Ectodermal cell (in vitro differentiated cells): ENCODE results near the gene FBXL13.

ENCODE experiments used
- H3K27ac ChIP-seq: 2 replicates; pipeline ENCODE4 v1.7.0; 2013; ENCODE audit warnings: mild to moderate bottlenecking, low read depth, low read length; ENCODE audit not compliant: insufficient read depth, poor library complexity, severe bottlenecking
- H3K27me3 ChIP-seq: 2 replicates; pipeline ENCODE4 v1.7.0; 2013; ENCODE audit warnings: mild to moderate bottlenecking, low read length; ENCODE audit not compliant: insufficient read depth, control insufficient read depth, poor library complexity, severe bottlenecking
- H3K36me3 ChIP-seq: one replicate; pipeline ENCODE4 v1.7.0; 2013; ENCODE audit warnings: low read length; ENCODE audit not compliant: control insufficient read depth, insufficient read depth
- H3K4me1 ChIP-seq: one replicate; pipeline ENCODE4 v1.7.0; 2013; ENCODE audit warnings: low read length; ENCODE audit not compliant: control insufficient read depth, insufficient read depth
- H3K4me3 ChIP-seq: 2 replicates; pipeline ENCODE4 v1.7.0; 2013; ENCODE audit warnings: low read depth, low read length, control low read depth; ENCODE audit not compliant: insufficient read depth
- H3K9me3 ChIP-seq: 2 replicates; pipeline ENCODE4 v1.7.0; 2013; ENCODE audit warnings: mild to moderate bottlenecking, low read length, moderate library complexity; ENCODE audit not compliant: control insufficient read depth
- WGBS, 2 experiments: methylation state at CpG; one replicate each; pipeline ENCODE4 v1.1.7; 2013; ENCODE audit warnings: missing lambda C conversion rate in 2 of 2; 5-methylcytosine and 5-hydroxymethylcytosine counted together

FBXL13 gene

GRCh38 chr7:102927312-102927933, 147.2 kb downstream of the FBXL13 start:
- H3K4me3 ChIP-seq = no peak overlapping the region
- 43 to 57% methylated on average over 2 of the region's 2 CpGs for WGBS, 2 experiments
- no peaks in the 10 kb centered on the region for H3K36me3 ChIP-seq
- H3K4me1 ChIP-seq = peaks cover 19% of the 10 kb centered on the region
- H3K9me3 ChIP-seq = no peaks in the 10 kb centered on the region
- no peak overlapping the region for H3K27ac ChIP-seq
- H3K27me3 ChIP-seq = no peaks in the 10 kb centered on the region

GRCh38 chr7:102926783-102927140, 147.8 kb downstream of the FBXL13 start:
- H3K9me3 ChIP-seq = no peaks in the 10 kb centered on the region
- no peak overlapping the region for H3K27ac ChIP-seq
- H3K27me3 ChIP-seq = no peaks in the 10 kb centered on the region
- no peaks in the 10 kb centered on the region for H3K36me3 ChIP-seq
- peaks cover 19% of the 10 kb centered on the region for H3K4me1 ChIP-seq
- no peak overlapping the region for H3K4me3 ChIP-seq

- H3K9me3 ChIP-seq = no peaks in the 10 kb centered on the region
- H3K4me3 ChIP-seq = no peak overlapping the region
- no peak overlapping the region for H3K27ac ChIP-seq
- no peaks in the 10 kb centered on the region for H3K27me3 ChIP-seq
- no peaks in the 10 kb centered on the region for H3K36me3 ChIP-seq
- H3K4me1 ChIP-seq = peaks cover 19% of the 10 kb centered on the region
- 66 to 85% methylated on average over 5 of the region's 5 CpGs for WGBS, 2 experiments
Observed at GRCh38 chr7:102925976-102926782, 148.4 kb downstream of the FBXL13 start.

- Histone ChIP-seq H3K36me3 (no peaks in the 10 kb centered on the region), H3K27ac (no peak overlapping the region), H3K27me3 (no peaks in the 10 kb centered on the region), H3K4me3 (no peak overlapping the region), H3K9me3 (no peaks in the 10 kb centered on the region), H3K4me1 (no peaks in the 10 kb centered on the region)
- WGBS, 2 experiments = 81 to 93% methylated on average over 1 of the region's 1 CpG
Observed at GRCh38 chr7:102918845-102919244, 155.8 kb downstream of the FBXL13 start.

GRCh38 chr7:102917436-102918353, 156.9 kb downstream of the FBXL13 start:
- Histone ChIP-seq H3K27me3 (no peaks in the 10 kb centered on the region), H3K27ac (no peak overlapping the region), H3K9me3 (no peaks in the 10 kb centered on the region), H3K4me1 (no peaks in the 10 kb centered on the region), H3K4me3 (no peak overlapping the region), H3K36me3 (no peaks in the 10 kb centered on the region)
- 83 to 89% methylated on average over 4 of the region's 5 CpGs for WGBS, 2 experiments

GRCh38 chr7:102916881-102917280, 157.7 kb downstream of the FBXL13 start:
- Histone ChIP-seq H3K9me3 (no peaks in the 10 kb centered on the region), H3K4me1 (no peaks in the 10 kb centered on the region), H3K27ac (no peak overlapping the region), H3K4me3 (no peak overlapping the region), H3K27me3 (no peaks in the 10 kb centered on the region), H3K36me3 (no peaks in the 10 kb centered on the region)

- Histone ChIP-seq H3K36me3 (no peaks in the 10 kb centered on the region), H3K27me3 (no peaks in the 10 kb centered on the region), H3K9me3 (no peaks in the 10 kb centered on the region), H3K4me3 (no peak overlapping the region), H3K27ac (no peak overlapping the region), H3K4me1 (no peaks in the 10 kb centered on the region)
- 91 to 96% methylated on average over 3 of the region's 3 CpGs for WGBS, 2 experiments
Observed at GRCh38 chr7:102916426-102916825, 158.2 kb downstream of the FBXL13 start.

- Histone ChIP-seq H3K27ac (no peak overlapping the region), H3K36me3 (no peaks in the 10 kb centered on the region), H3K4me1 (no peaks in the 10 kb centered on the region), H3K4me3 (no peak overlapping the region), H3K9me3 (no peaks in the 10 kb centered on the region), H3K27me3 (no peaks in the 10 kb centered on the region)
- 73 to 78% methylated on average over 8 of the region's 8 CpGs for WGBS, 2 experiments
Observed at GRCh38 chr7:102914585-102914984, 160.0 kb downstream of the FBXL13 start.

- H3K4me1 ChIP-seq = no peaks in the 10 kb centered on the region
- no peak overlapping the region for H3K4me3 ChIP-seq
- no peaks in the 10 kb centered on the region for H3K27me3 ChIP-seq
- H3K27ac ChIP-seq = no peak overlapping the region
- WGBS, 2 experiments = 92% methylated on average over 9 of the region's 9 CpGs
- no peaks in the 10 kb centered on the region for H3K9me3 ChIP-seq
- H3K36me3 ChIP-seq = no peaks in the 10 kb centered on the region
Observed at GRCh38 chr7:102913826-102914225, 160.8 kb downstream of the FBXL13 start.

- H3K27me3 ChIP-seq = no peaks in the 10 kb centered on the region
- H3K36me3 ChIP-seq = no peaks in the 10 kb centered on the region
- 73 to 79% methylated on average over 6 of the region's 6 CpGs for WGBS, 2 experiments
- no peaks in the 10 kb centered on the region for H3K4me1 ChIP-seq
- H3K27ac ChIP-seq = no peak within 1 kb of the TSS
- no peak within 1 kb of the TSS for H3K4me3 ChIP-seq
- H3K9me3 ChIP-seq = no peaks in the 10 kb centered on the region
Observed at GRCh38 chr7:102912742-102913141, 161.9 kb downstream of the FBXL13 start, which contains the start of gene LRRC17. LRRC17 (plus strand) TSS chr7:102913000; CDS start chr7:102933914, 20,914 bp downstream.
